HG02571 (cell line): Measurements from ENCODE around the gene NECAB3.
A peak's percentile ranks its signal among the peaks of the same experiment; 100 is the strongest.
"Not testable (repeated sequence)": the region's sequence is repeated elsewhere in the genome, so short reads cannot be mapped to it uniquely, and the experiment has no call there.

ENCODE experiments used
- ATAC-seq: cut with Tn5 transposase; IDR thresholded peaks from one replicate; pipeline ENCODE4 v1.9.1; 2021; ENCODE audit warnings: mild to moderate bottlenecking, moderate library complexity; ENCODE audit not compliant: unreplicated experiment

Gene NECAB3

DNA sequence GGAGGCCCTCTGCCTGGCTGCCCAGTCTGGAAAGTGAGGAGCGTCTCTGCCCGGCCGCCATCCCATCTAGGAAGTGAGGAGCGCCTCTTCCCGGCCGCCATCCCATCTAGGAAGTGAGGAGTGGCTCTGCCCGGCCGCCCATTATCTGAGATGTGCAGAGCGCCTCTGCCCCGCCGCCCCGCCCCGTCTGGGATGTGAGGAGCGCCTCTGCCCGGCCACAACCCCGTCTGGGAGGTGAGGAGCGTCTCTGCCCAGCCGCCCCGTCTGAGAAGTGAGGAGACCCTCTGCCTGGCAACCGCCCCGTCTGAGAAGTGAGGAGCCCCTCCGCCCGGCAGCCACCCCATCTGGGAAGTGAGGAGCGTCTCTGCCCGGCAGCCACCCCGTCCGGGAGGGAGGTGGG, 24.7 kb upstream of the NECAB3 start:
- not testable (repeated sequence) for ATAC-seq

DNA sequence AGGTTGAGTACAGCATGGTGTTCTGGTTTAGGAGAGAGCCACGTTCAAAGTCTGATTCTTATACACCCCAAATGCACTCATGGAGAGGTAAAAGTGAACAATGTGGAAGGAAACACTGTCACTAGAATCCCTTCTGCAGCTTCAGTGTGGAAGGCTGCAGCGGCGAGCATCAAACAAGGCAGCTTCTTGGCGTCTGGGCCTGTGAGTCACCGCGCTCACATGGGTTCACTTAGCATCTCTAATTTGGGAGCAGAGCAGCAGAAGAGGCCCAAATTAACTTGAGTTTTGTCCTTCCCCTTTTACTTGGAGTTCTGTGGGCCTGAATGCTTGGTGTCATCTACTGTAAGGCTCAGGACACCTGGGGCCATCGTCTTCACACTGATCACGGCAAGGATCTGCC, 22.9 kb upstream of the NECAB3 start:
- no peak for ATAC-seq

DNA sequence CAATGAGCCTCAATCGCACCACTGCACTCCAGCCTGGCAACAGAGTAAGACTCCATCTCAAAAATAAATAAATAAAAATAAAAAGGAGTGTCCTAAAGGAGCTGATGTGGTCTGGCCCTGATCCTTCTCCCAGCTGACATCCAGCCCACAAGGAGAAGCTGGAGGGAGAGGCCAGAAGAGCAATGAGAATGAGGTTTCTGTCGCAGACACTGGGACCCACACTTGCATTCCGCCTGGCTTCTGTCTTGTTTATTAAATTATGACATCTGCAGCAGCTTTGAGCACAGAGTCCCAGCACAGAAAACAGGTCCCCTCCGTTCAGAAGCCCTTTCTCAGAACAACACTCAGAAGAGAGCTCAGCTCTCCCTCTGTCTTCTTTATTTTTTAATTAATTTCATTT, 22.2 kb upstream of the NECAB3 start:
- no peak for ATAC-seq

DNA sequence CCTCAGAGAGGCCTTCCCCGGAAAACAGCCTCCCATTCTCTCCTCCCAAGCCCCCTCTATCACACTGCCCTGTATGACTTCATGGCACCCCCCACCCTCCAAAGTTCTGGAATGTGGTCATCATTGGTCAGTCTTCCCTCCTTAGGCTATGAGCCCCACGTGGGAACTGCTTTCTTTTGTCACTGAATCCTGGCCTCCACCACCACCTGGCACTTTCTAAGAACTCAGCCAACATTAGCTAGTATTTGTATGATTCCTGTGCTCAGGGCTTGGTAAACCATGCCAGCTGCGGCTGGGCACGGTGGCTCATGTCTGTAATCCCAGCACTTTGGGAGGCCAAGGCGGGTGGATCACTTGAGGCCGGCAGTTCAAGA, 20.4 kb upstream of the NECAB3 start:
- no peak for ATAC-seq

DNA sequence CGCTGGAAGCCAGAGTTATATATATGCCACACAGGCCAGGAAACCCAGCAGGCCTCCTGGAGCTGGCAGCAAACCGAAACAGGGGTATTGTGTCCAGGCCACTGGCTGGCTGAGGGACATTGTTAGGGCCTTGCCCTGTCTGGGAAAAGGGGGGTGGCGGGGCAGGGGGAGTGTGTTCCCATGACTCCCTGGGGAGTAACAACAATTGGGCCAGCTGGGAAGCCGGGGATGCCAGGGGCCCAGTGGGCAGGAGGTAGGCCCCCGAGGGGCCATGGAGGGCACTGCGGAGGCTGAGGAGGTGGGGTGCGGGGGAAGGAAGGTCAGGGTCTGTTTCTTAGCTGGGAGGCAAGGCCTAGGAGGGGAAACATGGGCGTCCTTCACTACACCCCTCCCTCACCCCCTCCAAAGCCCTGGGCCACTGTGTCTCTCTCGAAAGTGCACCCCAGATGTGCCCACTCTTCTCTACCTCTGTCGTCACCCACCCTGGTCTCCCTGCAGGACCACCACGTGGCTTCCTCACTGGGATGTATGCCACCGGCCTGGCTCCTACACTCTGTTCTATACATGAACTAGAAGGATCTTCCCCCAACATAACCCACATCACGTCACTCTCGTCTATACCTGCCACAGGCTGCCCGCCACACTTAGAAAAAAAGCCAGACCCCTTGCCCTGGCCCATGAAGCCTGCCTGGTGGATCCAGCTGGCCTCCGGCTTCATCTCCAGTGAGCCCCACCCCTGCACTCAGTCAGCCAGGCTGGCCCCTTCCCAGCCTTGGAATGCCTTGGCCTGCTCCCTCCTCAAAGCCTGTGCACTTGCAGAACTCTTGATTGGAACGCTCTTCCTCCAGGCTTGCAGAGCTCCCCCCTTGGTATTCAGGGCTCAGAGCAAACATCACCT, 19.8 kb upstream of the NECAB3 start:
- no peak for ATAC-seq

DNA sequence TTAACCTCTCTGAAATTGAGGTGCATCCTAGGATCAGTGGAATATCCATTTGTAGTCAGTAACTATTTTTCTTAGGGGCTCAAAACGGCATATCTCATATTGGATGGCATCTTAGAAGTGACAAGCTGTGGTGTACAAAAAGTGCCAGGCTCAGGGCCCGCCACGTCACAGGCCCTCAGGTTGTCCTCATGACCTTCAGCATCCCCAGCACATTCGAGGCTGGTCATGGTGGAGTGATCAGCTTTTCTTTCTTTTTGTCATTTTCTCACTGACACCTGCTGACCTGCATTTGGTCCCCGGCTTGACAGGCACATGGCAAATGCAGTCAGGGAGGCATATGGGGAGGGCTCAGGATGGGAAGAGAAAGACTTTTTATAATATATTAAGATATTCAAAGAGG, 19.1 kb upstream of the NECAB3 start:
- ATAC-seq: no peak

DNA sequence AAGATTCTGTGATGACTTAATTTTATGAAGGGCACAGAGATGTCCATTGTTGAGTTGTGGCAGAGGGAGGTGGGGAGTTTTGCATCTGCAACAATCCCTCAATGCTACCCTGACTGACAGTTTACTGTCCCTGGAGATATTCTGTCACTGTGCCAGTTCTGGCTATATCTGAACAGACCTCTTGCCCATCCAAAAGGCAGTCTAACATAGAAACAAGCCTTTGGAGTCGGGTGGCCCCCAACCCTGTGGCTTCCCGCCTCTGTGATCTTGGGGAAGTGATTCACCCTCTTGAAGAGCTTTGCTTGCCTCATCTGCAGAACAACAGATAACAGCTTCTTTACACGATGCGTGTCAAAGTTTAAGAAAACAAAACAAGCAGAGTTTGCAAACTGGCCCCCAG, 15.7 kb upstream of the NECAB3 start:
- no peak for ATAC-seq

DNA sequence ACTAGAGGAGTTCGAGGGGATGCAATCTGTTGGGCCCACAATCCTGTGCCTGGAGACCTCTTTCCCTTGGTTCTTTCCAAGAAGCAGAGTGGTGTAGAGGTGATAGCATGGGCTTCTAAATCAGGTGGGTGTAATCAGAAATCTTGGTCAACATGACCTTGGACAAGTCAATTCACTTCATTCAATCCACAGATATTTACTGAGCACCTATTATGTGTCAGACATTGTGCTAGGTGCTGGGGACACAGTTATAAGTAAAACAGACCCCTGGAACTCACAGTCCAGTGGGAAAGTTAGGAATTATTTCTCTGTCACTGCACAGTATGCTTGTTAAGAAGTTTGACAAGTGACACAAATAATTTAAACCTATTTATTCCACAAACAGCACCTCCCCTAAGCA, 15.3 kb upstream of the NECAB3 start:
- ATAC-seq: no peak

DNA sequence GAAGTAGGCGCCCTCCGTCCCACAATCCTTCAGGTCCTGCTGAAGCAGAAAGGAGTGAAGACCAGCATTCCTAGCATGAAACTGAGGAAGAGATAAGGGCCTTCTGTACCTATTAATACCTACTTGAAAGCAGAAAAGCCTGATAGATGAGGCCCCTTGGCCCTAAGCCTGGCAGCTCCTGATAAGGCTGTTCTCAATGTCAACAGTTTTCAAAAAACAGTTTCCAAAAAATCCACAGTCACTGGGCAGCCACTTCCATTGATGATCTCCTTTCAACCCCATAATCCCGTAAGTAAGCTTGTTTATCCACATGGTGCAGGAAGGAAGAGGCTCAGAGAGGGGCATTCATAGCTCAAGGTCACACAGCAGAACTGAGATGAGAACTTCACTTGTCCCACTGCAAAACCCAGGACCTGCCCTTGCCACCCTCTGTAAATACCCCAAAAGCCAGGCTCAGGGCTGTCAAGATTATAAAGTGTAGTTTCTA, 14.8 kb upstream of the NECAB3 start:
- ATAC-seq: no peak

DNA sequence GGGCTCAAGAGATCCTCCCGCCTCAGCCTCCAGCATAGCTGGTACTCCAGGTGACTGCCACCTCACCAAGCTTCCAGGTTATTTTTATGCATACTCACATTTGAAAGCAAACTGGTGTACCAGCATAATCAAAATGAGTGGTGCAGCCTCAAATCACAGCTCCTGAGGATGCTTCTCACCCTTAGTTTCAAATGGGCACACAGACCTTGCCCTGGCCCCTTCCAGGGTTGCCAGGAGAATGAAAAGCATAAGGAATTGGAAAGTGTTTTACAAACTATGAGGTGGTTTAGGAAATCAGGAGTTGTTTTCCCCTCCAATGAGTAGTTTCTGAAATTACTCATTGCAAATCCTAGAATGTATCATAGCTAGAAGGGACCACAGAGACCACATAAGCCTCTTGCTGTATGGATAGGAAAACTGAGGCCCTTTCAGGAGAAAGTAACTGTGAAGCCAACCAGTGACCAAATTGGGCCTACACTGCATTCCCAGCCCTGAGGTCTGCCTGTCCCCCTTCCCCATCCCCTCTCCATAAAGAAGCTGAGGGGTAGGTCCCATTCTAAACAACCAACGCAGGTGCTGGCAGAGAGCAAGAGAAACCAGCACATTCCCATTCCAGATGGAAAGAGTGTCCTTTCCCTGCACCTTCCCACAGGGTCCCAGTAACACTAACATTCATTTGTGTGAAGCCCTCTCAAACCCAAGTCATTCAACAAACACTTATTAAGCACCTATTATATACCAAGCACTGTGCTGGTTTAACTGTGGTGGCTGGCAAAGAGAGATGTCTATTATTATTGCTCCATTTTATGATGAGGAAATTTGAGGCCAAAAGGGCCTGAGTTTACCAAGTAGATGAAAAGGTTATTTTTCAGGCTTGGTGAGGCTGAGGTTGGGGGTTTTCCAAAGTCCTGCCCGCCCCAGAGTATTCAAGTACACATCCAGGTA, 14.0 kb upstream of the NECAB3 start:
- no peak for ATAC-seq

DNA sequence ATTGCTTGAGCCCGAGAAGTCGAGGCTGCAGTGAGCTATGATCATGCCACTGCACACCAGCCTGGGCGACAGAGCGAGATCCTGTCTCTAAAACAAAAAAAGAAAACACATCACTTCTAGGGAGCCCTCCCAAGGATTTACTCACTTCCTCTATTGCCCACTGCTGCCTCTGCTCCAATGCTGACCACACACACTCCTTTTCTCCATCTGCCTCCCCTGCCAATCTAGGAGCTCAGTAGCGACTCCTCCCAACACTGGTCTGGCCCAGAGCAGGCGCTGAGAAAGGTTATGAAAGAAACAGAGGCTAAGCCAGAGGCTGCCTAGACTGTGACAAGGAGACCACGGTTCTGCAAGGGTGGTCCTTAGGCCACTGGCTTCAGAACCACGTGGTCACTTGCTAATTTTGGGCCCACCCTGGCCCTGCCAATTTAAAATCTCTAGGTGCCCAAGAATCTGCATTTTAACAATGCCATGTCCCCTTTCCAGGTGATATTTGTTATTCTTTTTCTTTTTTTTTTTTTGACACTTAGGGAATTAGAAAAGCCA, 13.2 kb upstream of the NECAB3 start:
- no peak for ATAC-seq

DNA sequence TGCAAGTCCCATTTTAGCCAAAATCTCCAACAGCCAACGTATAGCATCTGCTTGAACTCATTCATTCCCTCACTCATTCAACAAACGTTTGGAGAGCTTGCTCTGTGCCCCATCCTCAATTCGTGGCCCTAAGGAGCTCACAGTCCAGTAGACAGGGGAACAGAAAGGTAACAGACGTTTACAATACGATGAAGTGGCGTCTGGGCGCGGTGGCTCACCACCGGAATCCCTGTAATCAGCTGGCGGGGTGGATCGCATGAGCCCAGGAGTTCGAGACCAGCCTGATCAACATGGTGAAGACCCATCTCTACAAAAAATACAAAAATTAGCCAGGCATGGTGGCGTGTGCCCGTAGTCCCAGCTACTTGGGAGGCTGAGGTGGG, 12.7 kb upstream of the NECAB3 start:
- no peak for ATAC-seq

DNA sequence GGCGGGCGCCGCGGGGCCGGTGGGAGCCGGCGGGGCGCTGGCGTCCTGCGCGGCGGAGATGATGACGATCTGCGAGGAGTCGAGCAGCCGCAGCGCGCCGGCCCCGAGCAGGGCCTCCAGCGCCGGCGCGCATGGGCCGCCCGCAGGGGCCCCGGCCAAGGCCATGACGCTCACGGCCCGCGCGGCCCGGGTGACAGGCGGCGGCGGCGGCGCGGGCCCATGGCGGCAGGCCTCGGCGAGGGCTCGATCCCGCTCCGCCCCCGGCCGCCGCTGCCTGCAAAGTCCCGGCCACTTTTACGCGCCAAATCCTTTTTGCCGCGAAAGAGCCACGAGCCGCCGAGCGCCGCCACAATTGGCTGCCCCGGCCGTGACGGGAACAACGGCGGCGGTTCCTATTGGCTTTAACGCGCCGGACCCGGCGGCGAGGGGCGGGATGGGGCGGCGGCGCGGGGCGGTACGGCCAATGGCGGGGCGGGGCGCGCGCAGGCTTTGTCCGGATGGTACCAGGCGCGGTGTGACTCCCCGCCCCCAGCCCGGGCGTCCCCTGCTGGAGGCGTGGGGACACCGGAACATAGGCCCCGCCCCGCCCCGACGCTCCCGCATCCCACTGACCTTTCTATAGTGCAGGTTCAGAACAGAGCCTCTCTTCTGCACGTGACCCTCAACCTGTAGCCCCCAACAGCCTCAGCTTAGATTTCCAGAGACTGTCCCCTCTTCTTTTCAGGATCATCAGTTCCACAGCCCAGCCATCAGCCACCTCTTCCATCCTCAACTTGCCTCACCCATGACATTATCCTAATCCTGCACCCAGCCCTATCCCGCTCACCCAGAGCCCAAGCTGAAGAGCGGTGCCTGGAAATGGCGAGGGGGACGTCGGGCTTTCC, 12.1 kb upstream of the NECAB3 start, which contains the start of gene E2F1:
TSS of gene E2F1 (minus strand) at position 286 of the 884 bp plus-strand sequence. CDS start at position 165, 121 bp downstream.
- peak; percentile 81 for ATAC-seq

DNA sequence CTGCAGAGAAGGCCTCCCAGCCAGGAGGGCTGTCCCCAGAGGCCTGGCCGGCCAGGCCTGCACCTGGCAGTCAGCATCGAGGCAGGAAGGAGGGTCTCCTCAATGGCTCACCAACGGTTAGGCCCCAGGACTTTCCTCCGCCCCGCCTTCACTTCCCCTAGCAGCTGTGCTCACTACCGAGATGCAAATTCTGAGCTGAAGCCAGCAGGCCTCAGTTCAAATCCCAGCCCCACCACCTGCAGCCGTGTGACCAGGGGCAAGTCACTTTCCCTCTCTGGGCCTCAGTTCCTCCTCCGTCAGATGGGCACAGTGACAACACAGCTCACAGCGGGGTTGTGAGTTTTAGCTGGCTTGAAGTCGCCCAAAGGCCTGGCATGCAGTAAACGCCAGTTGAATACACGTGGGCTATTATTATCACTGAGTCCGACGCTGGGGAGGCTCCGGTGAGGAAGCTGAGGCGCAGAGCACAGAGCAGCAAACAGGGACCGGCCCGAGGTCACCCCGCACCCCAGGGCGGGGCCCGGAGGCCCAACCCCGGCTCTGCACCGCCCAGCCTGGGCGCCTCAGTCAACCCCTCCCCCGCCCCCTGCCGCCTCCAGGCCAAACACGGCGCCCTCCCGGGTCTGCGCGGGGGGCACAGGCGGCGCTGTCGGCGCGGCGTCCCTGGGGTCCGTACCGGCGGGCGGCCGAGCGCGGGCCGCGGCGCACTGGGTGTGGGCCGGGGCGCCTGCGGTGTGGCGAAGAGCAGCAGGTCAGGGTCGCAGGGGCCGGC, 11.3 kb upstream of the NECAB3 start:
- peak; percentile 30 for ATAC-seq

DNA sequence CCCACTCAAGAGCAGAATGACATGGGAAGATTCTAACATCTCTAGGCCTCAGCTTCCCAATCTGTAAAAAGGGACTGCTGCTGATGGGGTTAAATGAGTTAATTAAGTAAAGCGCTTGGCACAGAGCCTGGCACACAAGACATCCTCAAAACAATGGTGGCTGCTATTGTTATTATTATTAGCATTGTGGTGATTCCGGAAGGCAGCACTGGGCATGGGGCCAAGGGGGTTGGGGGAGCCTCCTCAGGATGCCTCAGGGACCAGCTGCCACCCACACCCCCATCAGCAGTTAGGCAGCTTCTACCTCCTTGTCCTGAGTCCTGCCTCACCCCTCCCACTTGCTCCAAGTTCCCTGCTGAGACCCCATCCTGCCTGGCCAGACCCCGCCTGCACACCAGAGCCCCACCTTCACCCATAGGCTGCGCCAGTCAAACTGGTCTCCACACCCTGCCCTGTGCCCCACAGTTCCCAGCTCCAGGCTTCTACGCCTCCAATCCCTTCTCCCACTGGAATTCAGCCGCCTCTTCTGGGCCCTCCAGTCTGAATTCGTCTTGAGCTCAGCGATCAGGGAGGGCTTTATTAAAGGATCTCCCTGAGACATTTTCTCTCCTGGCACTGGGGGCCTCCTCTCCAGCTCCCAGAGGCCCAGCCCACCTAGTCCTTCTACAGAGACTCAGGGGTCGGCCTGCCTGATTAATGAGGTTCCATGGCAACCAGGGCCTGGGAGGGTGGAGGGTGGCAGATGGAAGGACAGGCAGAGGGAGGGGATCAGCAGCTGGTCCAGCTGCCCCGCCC, 10.5 kb upstream of the NECAB3 start:
- no peak for ATAC-seq

DNA sequence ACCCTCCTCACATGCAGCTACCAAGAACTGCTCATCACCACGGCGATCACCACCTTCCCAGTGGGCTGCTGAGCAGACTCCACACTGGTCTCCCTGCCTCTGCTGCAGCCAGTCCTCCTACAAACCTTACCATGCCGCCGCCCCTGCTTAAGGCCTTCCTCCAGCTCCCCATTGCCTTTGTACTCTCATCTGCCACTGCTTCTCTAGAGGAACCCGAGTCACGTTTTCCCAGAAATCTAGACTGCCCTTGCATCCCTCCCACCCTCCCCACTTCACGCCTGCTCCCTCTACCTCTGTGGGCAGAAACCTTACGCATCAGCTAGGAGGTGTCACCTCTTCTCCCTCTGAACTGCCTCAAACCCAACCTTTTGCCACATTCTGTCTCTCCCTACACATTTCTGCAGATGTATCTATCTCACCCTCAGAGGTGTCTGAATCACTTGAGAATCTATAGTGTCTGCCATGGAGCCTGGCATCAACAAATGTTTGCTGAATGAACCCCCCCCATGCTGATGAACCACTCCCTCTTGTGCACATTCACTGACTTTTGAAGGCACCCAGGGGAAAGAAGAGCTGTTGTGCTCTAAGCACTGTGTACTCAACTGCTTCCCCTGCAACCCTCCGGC, 7.6 kb upstream of the NECAB3 start:
- ATAC-seq: no peak

DNA sequence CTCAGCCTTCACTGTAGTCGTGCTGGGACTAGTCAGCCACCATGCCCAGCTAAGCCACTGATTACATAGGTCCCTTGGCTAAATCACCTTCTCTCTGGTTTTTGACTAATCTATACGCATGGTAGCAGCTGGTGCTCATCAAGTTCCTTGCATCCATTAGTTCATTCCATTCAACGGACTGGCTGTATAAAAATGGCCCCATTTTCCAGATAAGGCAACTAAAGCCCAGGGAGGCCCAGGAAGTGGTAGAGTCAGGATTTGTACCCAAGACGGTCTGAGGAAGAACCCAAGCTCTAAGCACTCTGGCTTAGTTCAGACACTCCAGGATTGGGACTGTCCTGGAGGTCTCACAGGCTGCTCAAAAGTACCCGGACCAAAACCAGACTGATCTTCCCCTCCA, 7.1 kb upstream of the NECAB3 start:
- no peak for ATAC-seq

DNA sequence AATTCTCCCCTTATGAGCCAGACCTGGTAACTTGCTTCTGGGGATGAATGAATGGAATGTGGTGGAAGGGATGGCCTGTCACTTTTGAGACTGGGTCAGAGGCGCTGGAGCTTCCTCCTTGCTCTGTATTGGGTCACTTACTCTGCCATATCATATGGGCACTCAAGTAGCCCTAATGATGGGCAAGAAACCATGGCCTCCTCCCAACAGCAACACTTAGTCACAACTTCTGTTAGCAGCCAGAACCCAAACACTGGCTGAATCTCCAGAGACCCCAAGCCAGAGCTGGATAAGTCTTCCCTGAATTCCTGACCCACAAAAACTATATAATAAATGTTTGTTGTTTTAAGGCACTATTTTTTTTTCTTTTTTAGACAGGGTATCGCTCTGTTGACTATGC, 6.5 kb upstream of the NECAB3 start:
- ATAC-seq: no peak
